HG02678 (cell line): ENCODE results near the gene CERS5.

Experiments
- ATAC-seq: cut with Tn5 transposase; IDR thresholded peaks from one replicate; pipeline ENCODE4 v1.9.1; 2021; ENCODE audit warnings: mild to moderate bottlenecking, moderate library complexity; ENCODE audit not compliant: unreplicated experiment

CERS5 gene

DNA sequence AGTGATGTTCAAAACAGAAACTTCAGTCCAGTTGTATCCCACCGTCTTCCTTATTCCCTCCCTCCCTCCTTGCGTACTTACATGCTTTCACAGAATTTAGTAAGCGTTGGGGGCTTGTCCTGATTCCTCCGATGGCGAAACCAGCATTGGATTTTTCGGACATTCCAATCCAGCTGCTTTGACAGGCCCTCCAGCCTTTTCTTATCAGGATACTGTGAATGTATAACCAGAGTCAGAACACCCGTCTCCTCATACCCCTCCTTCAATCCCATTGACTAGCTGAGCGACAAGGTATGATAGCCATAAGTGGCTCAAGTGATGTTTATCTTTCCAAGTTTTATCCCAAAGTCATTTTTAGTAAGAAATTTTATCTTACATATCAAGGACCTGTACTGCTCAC is 24.2 kb downstream of the CERS5 start:
- no peak for ATAC-seq

DNA sequence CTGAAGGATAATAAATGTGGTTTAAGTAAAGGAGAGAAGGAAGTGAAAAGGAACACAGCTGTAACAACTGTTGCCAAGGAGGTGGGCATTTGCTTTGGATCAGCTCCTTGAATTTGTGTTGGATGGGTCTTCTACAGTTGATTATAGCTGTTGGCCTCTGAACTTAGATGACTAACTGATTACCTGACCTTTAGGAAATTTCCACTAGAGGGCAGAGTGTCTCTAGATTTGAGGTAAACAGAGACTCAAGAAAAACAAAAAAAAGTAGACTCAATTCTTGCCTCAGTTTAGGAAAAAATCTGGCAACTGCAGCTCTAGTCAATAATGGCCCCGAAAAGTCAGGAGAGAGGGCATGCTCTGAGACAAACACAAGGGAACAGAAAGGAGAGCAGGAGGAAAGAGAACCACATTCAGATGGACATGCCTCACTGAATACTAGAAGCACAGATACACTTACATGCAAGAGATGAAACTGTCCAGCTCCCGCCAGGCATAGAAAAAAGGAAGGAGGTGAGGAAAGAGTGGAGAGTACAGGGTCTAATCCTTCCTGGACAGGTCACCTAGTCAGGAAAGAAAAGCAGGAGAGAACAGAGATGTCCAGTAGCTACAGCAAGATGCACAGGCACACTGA is 34.5 kb downstream of the CERS5 start:
- ATAC-seq: no peak

GRCh38 chr12:50129290-50129689 is 37.9 kb downstream of the CERS5 start:
- no peak for ATAC-seq

DNA sequence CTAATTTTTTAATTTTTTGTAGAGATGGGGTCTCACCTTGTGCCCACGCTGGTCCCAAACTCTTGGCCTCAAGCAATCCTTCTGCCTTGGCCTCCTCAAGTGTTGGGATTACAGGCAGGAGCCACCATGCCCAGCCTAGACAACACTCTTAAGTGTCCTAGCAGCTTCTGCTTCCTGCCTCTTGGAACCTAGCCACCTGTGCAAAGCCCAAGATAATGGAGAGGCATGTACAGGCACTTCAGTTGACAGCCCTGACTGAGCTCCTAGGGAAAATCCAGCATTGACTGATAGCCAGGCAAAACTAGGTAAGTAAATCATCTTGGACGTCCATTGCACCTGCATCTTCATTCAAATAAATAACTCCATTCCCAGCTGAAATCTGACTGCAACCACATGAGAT is 39.6 kb downstream of the CERS5 start:
- ATAC-seq: no peak

- ATAC-seq: no peak
Observed at GRCh38 chr12:50123203-50123602, 44.0 kb downstream of the CERS5 start.

- ATAC-seq: no peak
Observed at GRCh38 chr12:50121641-50122040, 45.5 kb downstream of the CERS5 start.

- no peak for ATAC-seq
Observed at GRCh38 chr12:50120953-50121352, 46.2 kb downstream of the CERS5 start.

- ATAC-seq: no peak
Observed at GRCh38 chr12:50120521-50120920, 46.6 kb downstream of the CERS5 start.

DNA sequence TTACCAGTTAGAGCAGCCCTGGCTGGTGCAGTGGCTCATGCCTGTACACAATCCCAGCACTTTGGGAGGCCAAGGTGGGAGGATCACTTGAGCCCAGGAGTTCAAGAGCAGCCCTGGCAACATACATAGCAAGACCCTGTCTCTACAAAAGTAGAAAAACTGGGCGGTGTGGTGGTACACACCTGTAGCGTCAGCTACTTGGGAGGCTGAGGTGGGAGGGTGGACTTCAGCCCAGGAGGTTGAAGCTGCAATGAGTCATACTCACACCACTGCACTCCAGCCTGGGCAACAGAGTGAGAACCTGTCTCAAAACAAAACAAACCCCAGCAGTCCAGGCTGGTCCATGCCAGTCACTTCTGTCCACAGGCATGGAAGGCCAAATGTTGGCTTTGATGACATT is 47.8 kb downstream of the CERS5 start:
- ATAC-seq: no peak

GRCh38 chr12:50117057-50117622 is 50.0 kb downstream of the CERS5 start:
- ATAC-seq: no peak

GRCh38 chr12:50112456-50113218 is 54.5 kb downstream of the CERS5 start:
- no peak for ATAC-seq

DNA sequence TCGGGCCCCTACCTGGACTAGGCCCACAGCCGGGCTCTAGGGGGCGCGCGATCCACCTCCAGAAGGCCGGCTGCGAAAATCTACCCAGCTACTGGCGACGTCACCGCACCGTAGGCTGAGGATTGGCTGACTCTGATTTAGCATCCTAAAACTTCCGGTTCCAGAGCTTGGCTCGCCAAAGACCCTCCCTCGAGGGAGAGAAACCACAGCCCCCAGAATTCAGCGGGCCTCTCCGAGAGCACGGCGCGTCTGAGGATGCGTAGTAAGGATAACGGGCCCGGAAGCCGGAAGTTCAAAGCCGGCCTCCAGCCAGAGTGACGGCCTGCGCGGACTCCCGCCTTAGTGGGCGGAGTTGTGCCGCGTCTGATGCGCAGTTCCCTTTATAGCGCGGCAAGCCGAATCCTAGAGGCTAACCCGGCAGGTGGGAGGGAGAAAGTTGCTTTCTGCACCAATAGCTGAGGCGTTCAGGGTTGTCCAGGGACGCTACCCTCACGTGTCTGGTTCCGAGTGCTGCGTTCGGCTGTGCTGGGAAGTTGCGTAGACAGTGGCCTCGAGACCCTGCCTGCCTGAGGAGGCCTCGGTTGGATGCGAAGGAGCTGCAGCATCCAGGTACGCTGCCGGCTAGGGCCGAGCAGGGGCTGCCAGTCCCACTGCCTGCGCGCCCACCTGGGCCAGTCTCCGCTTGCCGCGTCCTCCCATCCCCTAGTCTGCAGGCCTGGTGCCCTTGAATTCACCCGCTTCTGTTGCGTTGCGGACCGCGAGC is 55.3 kb downstream of the CERS5 start, which contains the start of gene COX14:
Gene COX14, plus strand, starts transcription at position 544 of the 763 bp plus-strand sequence. CDS start 7,808 bp downstream, outside the sequence.
- ATAC-seq: peak; percentile 77

- peak; percentile 1 for ATAC-seq
Observed at GRCh38 chr12:50111395-50111692, 55.8 kb downstream of the CERS5 start.

GRCh38 chr12:50110762-50111351 is 56.3 kb downstream of the CERS5 start:
- ATAC-seq: no peak

GRCh38 chr12:50110127-50110761 is 56.9 kb downstream of the CERS5 start:
- no peak for ATAC-seq

DNA sequence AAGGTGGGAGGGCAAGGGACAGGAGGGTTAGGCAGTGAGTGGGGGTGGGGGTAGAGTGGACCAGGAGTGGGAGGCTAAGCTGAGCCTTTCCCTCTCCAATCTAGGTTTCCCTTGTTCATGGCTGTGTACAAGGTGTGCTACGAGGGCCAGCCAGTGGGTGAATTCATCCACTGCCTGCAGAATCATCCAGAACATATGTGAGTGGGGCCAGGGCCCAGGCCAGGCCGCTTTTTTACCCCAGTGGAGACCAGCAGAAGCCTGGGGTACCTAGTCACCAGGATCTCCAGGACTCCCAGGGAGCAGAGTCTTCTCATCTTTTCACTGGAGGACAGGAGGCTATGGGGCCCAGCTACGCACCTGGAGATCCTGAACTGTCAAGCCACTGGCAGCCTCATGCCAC is 57.9 kb downstream of the CERS5 start:
- ATAC-seq: no peak

GRCh38 chr12:50107416-50108268 is 59.5 kb downstream of the CERS5 start:
- ATAC-seq: no peak

DNA sequence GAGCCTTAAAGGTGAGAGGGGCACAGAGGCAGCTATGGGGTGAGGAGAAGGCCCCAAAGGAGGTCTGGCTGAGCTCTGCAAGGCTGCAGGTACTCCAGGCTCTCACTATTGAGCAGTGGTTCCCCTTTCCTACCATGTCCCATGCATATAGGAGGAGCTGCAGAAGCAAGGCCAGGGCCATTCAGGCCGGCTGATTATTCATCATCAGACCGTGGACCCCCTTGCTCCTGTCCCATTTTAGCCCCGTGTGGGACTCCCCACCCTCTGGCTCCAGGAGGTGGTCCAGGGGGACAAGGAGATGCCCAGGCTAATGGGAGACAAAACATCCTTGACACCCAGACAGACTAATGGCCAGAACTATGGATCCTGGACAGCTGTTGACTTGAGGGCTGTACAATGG is 60.3 kb downstream of the CERS5 start:
- no peak for ATAC-seq

GRCh38 chr12:50105913-50106450 is 61.2 kb downstream of the CERS5 start:
- no peak for ATAC-seq
